GM19328 (cell line): ENCODE data around the gene DCN.

Source experiments
- ATAC-seq: cut with Tn5 transposase; IDR thresholded peaks from one replicate; pipeline ENCODE4 v1.9.1; 2021; ENCODE audit warnings: mild to moderate bottlenecking, moderate library complexity; ENCODE audit not compliant: unreplicated experiment

The DCN gene

DNA sequence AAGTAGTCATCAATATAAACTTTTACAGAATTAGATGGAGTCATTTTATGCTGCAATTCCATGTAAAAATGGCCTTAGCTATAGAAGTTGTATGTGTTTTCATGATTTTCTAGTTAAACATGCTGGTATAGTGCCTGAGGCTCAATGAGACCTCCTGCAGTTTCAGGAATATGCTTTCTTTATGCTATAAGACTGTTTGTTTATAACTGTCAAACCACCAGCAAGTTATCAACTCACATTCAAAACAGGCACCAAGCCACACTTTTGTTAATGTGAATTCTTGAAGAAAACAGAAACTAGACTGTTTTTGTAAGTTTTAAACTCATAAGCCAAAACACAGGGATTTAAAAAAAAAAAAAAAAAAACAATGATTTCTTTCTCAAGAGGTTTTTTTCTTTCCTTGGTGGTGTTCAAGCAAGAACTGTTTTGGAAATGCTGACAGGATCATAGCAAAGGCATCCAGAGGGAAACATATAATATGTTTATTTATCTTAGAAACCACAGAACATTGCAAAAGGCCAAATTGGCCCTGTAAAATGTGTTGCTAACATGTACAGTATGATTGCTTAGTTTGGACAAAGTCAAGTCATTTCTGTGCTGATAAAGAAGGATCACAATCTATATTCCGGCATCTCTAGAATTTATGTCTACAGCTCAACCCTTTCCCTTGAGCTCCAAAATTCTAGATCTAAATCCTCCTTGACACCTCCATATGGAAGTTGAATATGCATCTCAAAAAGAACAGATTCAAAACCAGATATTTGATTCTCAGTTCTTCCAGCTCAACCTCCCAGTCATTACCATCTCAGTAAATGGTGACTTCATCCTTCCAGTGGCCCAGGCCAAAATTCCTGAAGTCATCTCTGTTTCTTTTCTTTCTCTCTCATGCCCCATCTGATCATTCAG, 42.3 kb downstream of the DCN start:
- no peak for ATAC-seq

DNA sequence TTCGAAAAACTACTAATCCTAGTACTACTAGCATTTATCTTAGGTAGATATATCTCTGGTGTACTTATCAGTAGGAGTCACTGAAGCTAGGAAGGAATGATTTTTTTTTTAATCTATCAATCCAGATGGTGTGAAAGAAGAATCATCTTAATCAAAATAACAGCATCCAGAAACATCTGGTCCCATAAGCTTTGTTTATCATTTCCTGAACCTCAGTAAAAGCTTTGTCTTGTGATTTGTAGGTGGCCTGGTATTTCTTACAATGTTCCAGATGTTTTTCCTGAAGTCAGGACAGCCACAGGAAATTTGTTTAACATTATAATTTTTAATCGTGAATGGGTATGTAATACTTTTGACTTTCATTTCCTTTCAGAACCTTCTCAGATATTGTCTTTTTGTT, 43.3 kb downstream of the DCN start:
- no peak for ATAC-seq

DNA sequence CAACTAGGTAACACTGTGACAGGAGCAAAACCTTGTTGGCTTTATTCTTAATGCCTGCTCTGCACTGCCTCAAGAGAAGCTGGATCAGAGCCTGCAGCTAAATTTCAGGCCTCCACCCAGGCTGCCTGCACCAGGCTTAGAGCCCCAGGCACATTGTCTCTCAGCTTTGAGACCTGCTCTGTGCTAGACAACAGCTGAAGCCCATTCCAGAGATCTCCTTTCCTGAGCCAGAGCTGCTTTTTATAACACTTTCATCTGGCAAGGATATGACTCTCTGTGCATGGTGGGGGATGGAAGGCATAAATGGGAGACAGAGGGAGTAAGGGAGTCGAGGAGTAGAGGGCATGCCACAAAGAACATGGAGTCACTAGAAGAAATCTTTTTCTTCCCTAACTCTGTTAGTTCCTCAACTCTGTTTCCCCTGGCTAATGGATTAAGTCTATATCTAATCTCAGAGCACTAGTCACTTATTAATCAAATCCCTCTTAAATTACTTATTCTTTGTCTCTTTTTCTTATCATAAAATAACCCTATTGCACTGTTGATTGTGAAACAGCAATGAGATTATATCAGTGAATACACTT, 44.2 kb downstream of the DCN start:
- ATAC-seq, result no peak

DNA sequence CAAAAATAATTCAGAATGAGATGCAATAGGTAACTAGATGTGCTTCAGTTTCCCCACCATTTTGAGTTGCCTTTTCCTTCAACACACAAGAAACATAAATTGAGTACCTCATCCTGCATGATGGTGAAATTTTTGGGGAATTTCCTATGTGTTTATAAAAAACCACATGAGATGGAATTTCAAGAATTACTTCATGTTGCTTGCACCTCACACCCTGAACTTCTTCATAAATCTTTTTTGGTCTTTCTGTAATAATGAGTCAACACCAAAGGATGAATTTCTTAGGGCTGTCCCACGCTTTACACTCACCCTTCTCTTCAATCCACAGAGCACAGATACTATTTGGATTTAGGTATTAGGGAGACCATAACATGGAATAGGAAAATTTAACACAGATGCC, 48.7 kb downstream of the DCN start:
- no peak for ATAC-seq

DNA sequence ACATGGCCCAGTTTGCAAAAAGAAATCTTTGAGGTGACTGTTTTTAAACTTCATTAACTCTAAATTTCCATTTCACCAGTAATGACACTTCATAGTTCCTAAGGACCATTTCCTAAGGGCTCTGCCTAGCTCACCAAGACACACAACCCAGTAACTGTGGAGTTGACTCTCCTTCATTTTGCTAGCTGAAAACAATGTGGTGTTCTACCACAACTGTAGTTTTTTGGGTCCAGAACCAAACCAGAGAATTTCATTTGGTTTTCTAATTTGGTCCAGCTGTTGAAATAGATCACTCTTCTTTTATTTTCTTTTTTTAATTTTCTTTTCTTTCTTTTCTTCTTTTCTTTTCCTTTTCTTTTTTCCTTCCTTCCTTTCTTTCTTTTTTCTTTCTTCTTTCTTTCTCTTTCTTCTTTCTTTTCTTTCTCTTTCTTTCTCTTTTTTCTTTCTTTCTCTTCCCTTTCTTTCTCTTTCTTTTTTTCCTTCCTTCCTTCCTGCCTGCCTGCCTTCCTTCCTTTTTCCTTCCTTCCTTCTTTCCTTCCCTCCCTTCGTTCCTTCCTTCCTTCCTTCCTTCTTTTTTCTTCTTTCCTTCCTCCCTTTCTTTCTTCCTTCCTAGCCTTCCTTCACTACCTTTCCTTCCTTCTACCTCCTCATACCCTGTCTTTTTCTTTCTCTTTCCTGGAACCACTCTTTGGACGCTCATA, 52.8 kb downstream of the DCN start:
- no peak for ATAC-seq

DNA sequence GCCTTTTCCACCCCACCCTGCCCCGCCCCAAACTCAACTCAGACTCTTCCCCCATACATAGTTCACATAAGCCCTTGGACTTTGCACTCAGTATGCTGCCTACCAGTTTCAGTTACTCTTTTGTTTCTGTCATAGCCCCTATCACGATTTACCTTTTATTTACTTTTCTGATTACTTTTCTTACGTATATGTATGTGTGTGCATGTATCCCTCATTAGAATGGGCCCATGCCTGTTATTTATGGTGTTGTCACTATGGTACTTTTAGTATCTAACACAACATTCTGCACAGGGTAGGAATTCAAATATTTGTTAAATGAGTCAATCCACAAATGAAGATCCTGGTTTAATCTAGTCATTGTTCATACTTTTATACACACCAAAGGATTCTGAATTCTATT, 54.9 kb downstream of the DCN start:
- no peak for ATAC-seq

DNA sequence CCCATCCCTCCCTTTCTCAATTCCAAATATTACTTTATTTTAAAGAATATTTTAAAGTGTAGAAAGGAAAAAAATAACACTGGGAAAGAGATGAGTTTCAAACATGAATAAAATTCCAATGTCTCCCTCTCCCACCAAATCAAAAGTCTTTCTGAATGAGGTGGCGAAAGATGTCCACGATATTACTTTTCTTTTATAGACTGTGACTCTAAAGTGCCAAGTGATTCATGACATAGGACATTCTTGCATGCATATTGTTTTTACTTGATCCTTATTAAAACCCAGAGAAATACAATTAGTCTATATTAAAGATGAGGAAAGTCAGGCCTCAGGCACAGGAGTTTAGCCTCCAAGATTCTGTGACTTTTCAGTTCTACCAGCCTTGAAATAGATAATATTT, 55.3 kb downstream of the DCN start:
- no peak for ATAC-seq

DNA sequence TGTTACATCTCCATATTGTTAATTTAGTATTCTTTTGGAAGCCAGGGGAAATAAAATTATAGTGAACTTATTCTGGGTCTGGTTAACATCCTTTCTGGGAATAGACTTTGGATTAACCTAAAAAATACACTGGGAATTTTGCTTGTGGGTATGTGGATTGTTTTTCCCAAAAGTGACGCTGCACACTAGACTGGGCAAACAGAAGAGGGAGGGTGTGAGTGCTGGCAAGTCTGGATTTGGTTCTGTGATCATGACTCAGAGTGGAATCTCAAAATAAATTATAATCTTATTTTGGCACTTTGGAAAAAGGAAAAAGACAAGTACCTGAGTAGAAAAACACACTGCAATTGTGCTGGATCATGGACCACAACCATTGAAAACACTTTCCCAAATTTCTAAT, 56.1 kb downstream of the DCN start:
- no peak for ATAC-seq

DNA sequence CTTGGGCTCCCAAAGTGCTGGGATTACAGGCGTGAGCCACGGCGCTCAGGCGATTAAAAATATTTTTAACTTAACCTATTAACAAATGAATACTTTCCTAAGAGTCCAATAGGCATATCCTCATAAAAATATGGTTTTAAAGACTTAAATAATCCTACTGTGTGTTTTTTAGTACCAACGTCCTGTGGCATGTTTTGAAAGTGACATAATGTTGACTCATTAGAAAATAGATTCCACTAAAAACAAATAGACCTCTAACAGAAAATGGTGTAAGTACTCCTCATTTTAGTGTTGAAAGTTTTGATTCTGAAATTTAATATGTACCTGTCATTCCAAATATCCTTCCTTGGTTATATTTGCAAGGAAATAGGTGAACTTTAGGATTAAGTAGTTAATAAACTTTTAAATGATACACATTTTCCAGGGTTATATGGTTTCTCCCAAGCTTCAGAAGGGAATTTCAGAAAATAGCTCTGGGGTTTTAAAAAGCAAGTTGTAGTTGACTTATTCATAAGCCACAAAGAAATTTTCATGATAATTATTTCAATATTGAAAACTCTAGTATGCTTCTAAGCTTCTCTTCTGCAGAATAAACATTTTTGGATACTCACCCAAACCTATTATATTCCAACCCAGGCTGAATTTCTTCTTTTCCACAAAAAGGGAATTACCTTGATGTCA, 59.2 kb downstream of the DCN start:
- ATAC-seq, result no peak

DNA sequence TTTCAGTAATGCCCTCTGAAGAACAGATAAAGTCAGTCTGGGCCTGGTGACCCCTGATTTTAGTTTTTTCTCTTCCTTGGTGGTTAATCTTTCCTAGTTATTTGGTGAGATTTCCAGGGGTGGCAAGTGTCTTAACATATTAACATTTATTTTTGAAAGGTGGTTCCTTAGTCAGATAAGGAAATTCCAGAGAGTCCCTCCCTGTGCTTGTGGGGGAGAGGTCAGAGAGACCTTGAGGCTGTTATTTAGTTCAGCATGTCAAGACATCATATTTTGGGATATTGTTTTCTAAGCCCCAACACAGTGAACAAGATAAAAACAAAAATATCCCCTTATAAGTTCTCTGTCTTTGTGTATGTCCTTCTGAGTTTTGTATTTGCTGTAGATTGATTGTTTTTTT, 61.8 kb downstream of the DCN start:
- ATAC-seq, result no peak

DNA sequence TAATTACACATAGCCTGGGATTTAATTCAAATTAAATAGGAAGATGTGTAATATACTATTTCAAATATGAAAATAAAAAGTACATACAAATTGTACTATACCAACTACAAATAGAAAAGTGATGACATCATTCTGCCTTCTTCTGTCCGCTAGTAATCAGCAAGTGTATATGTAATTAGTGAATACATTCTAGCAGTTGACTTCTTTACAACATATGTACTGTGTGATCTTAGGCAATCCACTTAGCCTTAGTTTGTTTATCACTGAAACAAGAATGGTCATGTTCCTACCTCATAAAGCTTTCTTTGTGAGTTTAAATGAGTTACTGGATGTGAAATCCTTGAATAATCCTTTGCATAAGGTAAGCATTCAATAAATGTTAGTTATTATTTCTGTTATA, 63.5 kb downstream of the DCN start:
- no peak for ATAC-seq

DNA sequence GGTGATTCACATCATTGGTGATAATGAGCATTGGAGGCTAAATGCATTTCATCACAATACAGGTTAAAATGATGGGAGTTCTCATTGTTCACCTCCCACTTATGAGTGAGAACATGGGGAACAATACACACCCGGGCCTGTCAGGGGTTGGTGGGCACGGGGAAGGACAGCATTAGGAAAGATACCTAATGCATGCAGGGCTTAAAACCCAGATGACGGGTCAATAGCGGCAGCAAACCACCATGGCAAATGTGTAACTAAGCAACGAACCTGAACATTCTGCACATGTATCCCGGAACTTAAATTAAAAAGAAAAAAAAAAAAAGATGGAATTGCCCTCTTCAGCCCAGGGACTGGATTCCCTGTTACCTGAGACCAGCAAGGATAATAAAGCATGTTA, 69.0 kb downstream of the DCN start:
- ATAC-seq, result no peak

DNA sequence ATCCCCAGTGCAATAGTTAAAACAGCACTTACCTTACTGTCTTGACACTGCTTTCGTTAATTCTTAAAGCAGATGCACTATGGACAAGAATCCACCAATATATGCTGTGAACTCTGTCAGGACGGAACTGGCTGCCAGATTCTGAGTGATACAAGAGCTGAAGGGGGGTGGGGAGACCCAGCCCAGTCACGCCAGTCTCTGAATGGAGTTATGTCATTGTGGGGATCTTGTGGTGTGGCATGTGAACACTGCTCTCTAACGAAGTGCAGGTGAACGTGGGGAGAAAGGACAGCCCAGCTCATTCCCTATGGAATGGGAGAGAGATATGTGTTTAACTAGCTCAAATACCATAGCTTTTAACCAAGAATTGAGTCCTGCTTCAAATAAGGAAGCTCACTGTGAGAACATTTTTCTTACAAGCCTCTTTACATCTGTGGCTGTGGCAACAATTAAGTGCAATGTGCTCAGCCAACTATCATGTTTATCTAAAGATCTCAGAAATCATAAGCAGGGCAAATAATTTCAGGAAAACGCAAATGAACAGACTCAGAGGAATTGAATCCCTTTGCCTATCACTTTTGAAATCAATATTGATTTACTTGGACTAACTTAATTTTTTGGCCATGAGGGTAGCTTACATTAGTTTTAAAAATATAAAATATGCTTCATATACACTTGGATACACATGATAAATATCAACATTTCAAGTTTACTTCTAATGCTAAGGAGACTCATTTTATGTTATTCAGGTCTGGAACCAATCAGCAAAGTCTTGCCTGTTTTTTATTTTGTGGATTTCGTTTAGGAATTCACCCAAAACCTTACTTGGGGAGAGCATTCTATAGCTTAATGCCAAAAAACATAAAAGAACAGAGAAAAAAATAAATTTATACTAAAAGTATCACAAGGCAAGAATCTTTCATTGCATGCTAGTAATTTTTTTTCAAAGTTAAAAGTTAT, 71.0 kb downstream of the DCN start, which contains the start of gene LUM:
LUM (minus strand) TSS at position 129 of the 960 bp plus-strand sequence. CDS start 2,515 bp downstream, outside the sequence.
- no peak for ATAC-seq

DNA sequence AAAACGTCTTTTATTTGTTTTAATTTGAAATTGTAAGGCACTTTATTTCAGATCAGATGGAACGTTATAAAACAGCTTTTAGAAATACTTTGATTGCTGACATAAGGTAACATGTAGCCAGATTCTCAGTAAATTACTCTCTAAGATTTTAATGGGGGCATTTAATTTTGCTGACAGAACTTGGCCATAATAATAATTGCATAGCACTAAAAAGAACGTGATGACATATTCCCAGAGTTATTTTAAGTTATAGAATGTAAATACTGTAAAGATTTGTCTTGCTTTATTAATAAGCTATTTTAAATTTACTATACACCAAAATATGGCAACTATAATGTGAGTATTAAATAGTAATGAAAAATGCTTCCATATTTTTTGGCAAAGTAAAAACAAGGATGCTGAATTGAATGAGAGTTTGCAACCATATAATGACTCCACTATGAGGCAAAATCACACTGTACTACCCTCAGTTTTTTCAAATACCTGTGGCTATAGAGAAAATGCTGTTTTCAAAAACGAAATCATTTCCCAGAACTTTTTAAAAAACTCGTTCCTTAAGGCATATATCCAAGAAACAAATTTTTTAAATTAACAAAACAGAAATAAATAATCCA, 72.2 kb downstream of the DCN start:
- no peak for ATAC-seq

DNA sequence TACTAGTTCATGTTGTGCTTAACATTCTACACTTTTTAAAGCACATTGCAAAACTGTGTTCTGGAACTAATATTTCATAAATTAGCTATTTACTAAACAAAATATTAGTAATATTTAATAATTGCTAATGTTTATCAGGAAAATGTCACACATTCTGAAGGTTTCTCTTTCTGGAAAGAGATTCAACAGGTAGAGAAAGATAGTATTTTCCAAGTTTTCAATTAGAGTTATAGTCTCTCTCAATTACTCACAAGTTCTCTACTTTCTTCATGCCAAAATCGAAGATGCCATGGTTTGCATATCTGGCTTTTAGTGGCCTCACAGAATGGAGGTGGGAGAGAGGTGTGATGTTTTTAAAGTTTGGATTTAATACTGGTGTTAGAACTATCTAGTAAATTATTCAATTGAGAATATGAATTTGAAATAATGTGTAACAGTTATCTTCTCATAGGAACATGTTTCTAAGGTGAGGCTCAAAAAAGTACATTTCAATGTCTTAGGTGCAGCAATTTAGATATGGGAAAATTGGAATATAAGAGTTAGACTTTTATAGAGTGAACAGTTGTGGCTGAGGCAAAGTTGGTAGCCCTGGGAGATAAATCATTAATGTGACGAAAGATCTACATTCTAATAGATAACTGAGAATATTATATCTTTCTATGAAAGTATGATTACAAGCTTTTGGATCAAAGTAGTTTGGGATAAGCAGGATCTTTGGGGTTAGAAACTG, 72.9 kb downstream of the DCN start:
- no peak for ATAC-seq

DNA sequence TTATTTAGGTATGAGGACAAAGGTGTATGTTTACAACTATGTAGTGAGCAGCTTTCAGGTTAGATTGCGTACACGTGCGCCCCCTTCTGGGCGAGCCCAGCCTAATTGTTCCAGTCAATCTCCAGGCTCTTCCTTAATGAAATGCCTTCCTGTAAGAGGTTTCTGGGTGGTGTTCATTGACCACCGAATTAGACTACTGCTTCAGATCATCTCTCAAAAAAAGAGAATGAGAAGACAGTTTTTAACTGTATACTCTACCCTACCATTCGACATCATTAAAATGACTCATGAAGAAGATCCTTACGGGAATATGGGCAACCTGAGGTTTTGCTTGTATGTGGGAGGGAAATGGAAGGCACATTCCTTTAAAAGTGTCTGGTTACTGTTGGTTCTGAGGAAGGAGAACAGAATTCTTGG, 73.5 kb downstream of the DCN start:
- peak; percentile 68 for ATAC-seq

DNA sequence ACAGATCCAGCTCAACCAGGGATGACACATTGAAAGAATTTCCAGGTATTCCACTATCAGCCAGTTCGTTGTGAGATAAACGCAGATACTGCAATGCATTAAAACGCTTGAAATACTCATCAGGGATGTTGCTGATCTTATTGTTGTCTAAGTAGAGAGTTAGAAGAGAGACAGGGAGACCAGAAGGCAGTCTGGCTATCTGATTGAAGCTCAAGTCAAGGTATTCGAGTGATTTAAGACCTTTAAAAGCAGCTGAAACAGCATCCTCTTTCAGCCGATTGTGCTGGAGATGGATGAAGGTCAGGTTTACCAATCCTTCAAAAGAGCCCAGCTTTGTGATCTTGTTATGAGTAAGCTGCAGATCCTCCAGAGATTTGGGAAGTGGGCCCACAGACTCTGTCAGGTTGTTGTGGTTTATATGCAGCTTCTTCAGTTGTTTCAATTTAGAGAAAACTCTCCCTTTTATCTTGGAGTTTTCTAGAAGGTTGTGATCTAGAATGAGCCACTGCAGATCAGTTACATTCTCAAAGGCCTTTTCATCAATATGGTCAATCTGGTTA, 74.3 kb downstream of the DCN start:
- no peak for ATAC-seq

DNA sequence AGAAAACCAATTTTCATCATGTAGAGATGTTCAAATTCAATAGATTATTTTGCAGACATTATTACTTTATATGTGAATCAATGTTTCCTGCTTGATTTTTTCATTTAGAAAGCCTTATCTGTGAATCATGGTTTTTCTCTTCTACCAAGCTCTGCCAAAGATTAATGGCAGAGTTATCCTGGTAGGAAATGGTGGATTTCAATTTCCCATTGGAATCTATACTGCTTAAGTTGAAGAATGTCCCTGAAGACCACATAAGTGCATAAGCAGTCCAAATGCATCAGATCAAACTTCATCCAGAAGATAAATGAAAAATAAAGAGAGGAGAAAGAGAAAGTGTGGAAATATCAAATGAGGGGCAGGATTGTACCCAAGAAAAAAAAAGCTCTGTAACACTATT, 76.3 kb downstream of the DCN start:
- ATAC-seq, result no peak

DNA sequence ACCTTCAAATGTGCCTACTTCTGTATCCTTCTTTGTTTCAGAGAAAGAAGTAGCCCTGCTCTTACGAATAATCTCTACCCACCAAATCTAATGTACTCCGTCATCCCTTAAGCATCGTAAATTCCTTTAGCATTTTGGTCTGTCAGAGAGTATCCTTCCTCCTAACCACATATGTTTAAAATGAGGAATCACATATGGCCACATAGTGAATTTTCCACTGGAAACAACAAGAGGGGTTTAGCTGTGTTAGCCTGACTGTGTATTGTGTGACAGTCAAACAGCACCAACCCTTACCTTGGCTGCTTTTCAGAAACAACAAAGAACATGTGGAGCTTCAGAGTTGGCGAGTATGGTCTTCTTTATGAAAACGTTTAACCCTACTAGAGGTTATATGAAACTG, 76.8 kb downstream of the DCN start:
- ATAC-seq, result no peak
